ENCODE results near the gene CLEC3B. TPM values are rescaled to one million over a fixed set of nuclear protein-coding genes. Genes with fewer than 3 reads are reported as not detected.
A peak's percentile ranks its signal among the peaks of the same experiment; 100 is the strongest.

The CLEC3B gene
- total RNA-seq, 2 donors from 2014 or later = 0.25 TPM; not detected in 1

- Mint-ChIP-seq H3K27me3 (ENCODE audit: low read depth) (no peaks in the 10 kb centered on the region), H3K36me3 (ENCODE audit: insufficient read depth in 2 of 2) (peaks cover 0 to 27% of the 10 kb centered on the region in 2 donors), H3K9me3 (no peaks in the 10 kb centered on the region), H3K4me1 (ENCODE audit: low read depth) (peaks cover 89% of the 10 kb centered on the region), H3K4me3 (no peak overlapping the region), H3K27ac (peak overlapping the region; percentile 24)
- DNase-seq (no peak), ATAC-seq (replicated peaks in 1 of 2) (peak in 1 of 2 donors; percentile 25)
These were observed 32.5 kb upstream of the CLEC3B start for GRCh38 chr3:44993471-44994205.

GRCh38 chr3:44995142-44995770, 30.8 kb upstream of the CLEC3B start:
- no peak for ATAC-seq (replicated peaks in 1 of 2)
- no peaks in the 10 kb centered on the region for H3K27me3 Mint-ChIP-seq (ENCODE audit: low read depth)
- H3K4me1 Mint-ChIP-seq (ENCODE audit: low read depth) = peaks cover 74% of the 10 kb centered on the region
- DNase-seq = no peak
- H3K36me3 Mint-ChIP-seq (ENCODE audit: insufficient read depth in 2 of 2) = peaks cover 0 to 26% of the 10 kb centered on the region in 2 donors
- no peak overlapping the region for H3K4me3 Mint-ChIP-seq
- peak overlapping the region; percentile 67 for H3K27ac Mint-ChIP-seq
- no peaks in the 10 kb centered on the region for H3K9me3 Mint-ChIP-seq

GRCh38 chr3:44996556-44996969, 29.5 kb upstream of the CLEC3B start:
- H3K9me3 Mint-ChIP-seq = no peaks in the 10 kb centered on the region
- peak; percentile 86 to 92 for ATAC-seq (replicated peaks in 1 of 2)
- H3K27me3 Mint-ChIP-seq (ENCODE audit: low read depth) = no peaks in the 10 kb centered on the region
- H3K4me3 Mint-ChIP-seq = peak overlapping the region; percentile 18 to 63
- H3K4me1 Mint-ChIP-seq (ENCODE audit: low read depth) = peaks cover 64% of the 10 kb centered on the region
- peaks cover 2 to 23% of the 10 kb centered on the region in 2 donors for H3K36me3 Mint-ChIP-seq (ENCODE audit: insufficient read depth in 2 of 2)
- H3K27ac Mint-ChIP-seq = peak overlapping the region; percentile 86
- DNase-seq = no peak

DNA sequence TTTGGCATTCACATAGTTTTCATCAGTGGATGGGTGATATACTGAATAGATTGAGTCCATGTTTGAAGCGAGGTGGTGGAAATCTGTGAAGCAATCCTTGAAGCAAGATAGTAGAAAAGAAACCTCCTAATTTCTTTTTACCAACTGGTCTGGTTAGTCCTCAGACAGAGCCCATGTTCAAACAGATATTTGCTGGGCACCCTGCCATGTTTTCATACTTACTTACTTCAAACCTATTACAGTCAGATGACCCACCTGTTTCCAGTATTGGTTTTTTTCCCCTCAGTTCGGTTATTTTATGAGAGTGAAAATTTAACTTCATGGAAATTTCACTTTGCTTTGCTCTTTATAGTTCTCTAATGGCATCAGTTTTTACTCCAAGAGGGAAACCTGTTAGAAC, 26.3 kb upstream of the CLEC3B start:
- peaks cover 4 to 28% of the 10 kb centered on the region in 2 donors for H3K36me3 Mint-ChIP-seq (ENCODE audit: insufficient read depth in 2 of 2)
- no peak overlapping the region for H3K27ac Mint-ChIP-seq
- no peaks in the 10 kb centered on the region for H3K9me3 Mint-ChIP-seq
- H3K4me3 Mint-ChIP-seq = no peak overlapping the region
- peaks cover 33% of the 10 kb centered on the region for H3K4me1 Mint-ChIP-seq (ENCODE audit: low read depth)
- DNase-seq (no peak), ATAC-seq (replicated peaks in 1 of 2) (no peak)
- H3K27me3 Mint-ChIP-seq (ENCODE audit: low read depth) = no peaks in the 10 kb centered on the region

- no peak for ATAC-seq (replicated peaks in 1 of 2)
- H3K4me3 Mint-ChIP-seq = no peak overlapping the region
These were observed 25.3 kb upstream of the CLEC3B start for GRCh38 chr3:45000823-45001222.

GRCh38 chr3:45001738-45002137, 24.4 kb upstream of the CLEC3B start:
- DNase-seq = no peak
- ATAC-seq (replicated peaks in 1 of 2) = no peak
- H3K27ac Mint-ChIP-seq = no peak overlapping the region
- peaks cover 23% of the 10 kb centered on the region for H3K4me1 Mint-ChIP-seq (ENCODE audit: low read depth)
- no peak overlapping the region for H3K4me3 Mint-ChIP-seq
- no peaks in the 10 kb centered on the region for H3K9me3 Mint-ChIP-seq
- no peaks in the 10 kb centered on the region for H3K27me3 Mint-ChIP-seq (ENCODE audit: low read depth)
- peaks cover 9 to 37% of the 10 kb centered on the region in 2 donors for H3K36me3 Mint-ChIP-seq (ENCODE audit: insufficient read depth in 2 of 2)

More at GRCh38 chr3:45000823-45001222, 25.3 kb upstream of the CLEC3B start:
- Mint-ChIP-seq H3K9me3 (no peaks in the 10 kb centered on the region), H3K4me1 (ENCODE audit: low read depth) (peaks cover 28% of the 10 kb centered on the region), H3K27ac (no peak overlapping the region), H3K36me3 (ENCODE audit: insufficient read depth in 2 of 2) (peaks cover 9 to 38% of the 10 kb centered on the region in 2 donors), H3K27me3 (ENCODE audit: low read depth) (no peaks in the 10 kb centered on the region)
- no peak for DNase-seq

GRCh38 chr3:45002139-45002660, 23.9 kb upstream of the CLEC3B start:
- no peaks in the 10 kb centered on the region for H3K27me3 Mint-ChIP-seq (ENCODE audit: low read depth)

GRCh38 chr3:45002720-45003119, 23.4 kb upstream of the CLEC3B start:
- Mint-ChIP-seq H3K27ac (no peak overlapping the region), H3K36me3 (ENCODE audit: insufficient read depth in 2 of 2) (peaks cover 9 to 43% of the 10 kb centered on the region in 2 donors), H3K4me3 (no peak overlapping the region), H3K27me3 (ENCODE audit: low read depth) (no peaks in the 10 kb centered on the region), H3K9me3 (no peaks in the 10 kb centered on the region), H3K4me1 (ENCODE audit: low read depth) (peaks cover 18% of the 10 kb centered on the region)
- DNase-seq = no peak
- ATAC-seq (replicated peaks in 1 of 2) = no peak

More at GRCh38 chr3:45002139-45002660, 23.9 kb upstream of the CLEC3B start:
- no peak overlapping the region for H3K4me3 Mint-ChIP-seq
- peaks cover 9 to 42% of the 10 kb centered on the region in 2 donors for H3K36me3 Mint-ChIP-seq (ENCODE audit: insufficient read depth in 2 of 2)
- H3K27ac Mint-ChIP-seq = no peak overlapping the region
- peaks cover 23% of the 10 kb centered on the region for H3K4me1 Mint-ChIP-seq (ENCODE audit: low read depth)
- H3K9me3 Mint-ChIP-seq = no peaks in the 10 kb centered on the region
- ATAC-seq (replicated peaks in 1 of 2) (no peak), DNase-seq (no peak)

GRCh38 chr3:45003406-45003805, 22.7 kb upstream of the CLEC3B start:
- peaks cover 19% of the 10 kb centered on the region for H3K4me1 Mint-ChIP-seq (ENCODE audit: low read depth)
- DNase-seq (no peak), ATAC-seq (replicated peaks in 1 of 2) (no peak)
- peaks cover 12 to 46% of the 10 kb centered on the region in 2 donors for H3K36me3 Mint-ChIP-seq (ENCODE audit: insufficient read depth in 2 of 2)
- H3K9me3 Mint-ChIP-seq = no peaks in the 10 kb centered on the region
- H3K27ac Mint-ChIP-seq = peak overlapping the region; percentile 19
- H3K27me3 Mint-ChIP-seq (ENCODE audit: low read depth) = no peaks in the 10 kb centered on the region
- no peak overlapping the region for H3K4me3 Mint-ChIP-seq

GRCh38 chr3:45003859-45004258, 22.2 kb upstream of the CLEC3B start:
- Mint-ChIP-seq H3K4me1 (ENCODE audit: low read depth) (peaks cover 19% of the 10 kb centered on the region), H3K9me3 (no peaks in the 10 kb centered on the region), H3K36me3 (ENCODE audit: insufficient read depth in 2 of 2) (peaks cover 12 to 45% of the 10 kb centered on the region in 2 donors), H3K27ac (no peak overlapping the region), H3K4me3 (no peak overlapping the region), H3K27me3 (ENCODE audit: low read depth) (no peaks in the 10 kb centered on the region)
- ATAC-seq (replicated peaks in 1 of 2) (no peak), DNase-seq (no peak)

DNA sequence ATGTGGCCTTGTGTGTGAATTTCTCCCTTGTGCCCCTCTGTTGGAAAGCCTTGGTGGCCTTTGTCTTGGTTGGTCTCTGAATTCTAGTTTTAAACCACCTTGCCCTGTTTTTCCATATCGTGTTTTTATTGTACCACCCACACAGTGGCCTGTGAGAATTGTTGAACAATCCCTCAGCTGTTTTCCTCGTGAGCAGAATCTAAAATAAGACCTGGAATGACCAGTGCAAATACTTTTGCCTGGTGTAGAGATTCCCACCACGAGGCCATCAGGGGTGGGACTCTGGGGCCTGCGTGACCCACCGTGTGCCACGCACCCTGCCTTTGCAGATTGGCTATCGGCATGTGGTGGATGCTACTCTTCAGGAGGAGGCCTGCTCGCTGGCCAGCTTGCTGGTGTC, 19.0 kb upstream of the CLEC3B start:
- DNase-seq (no peak), ATAC-seq (replicated peaks in 1 of 2) (no peak)
- H3K36me3 Mint-ChIP-seq (ENCODE audit: insufficient read depth in 2 of 2) = peaks cover 12 to 45% of the 10 kb centered on the region in 2 donors
- H3K9me3 Mint-ChIP-seq = no peaks in the 10 kb centered on the region
- H3K27ac Mint-ChIP-seq = no peak overlapping the region
- no peaks in the 10 kb centered on the region for H3K27me3 Mint-ChIP-seq (ENCODE audit: low read depth)
- peaks cover 19% of the 10 kb centered on the region for H3K4me1 Mint-ChIP-seq (ENCODE audit: low read depth)
- H3K4me3 Mint-ChIP-seq = peak overlapping the region in 1 of 2 donors; percentile 22

DNA sequence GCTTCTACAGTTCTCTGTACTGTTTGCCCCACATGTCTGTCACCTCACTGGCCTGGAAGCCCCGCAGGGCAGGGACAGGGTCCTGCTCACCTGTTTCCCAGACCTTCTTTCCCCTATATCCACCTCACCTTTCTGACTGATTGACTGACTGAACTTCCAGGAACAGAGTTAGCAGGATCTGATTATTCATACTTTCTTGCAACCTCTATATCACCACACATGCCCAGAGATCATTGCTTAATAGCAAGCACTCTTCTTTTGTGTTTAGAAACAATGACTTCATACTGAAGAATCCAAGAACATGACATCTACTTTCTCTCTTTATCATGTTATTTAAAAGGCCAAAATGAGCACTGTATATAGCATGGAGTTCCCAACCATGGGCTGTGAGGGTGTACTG, 18.0 kb upstream of the CLEC3B start:
- Mint-ChIP-seq H3K4me1 (ENCODE audit: low read depth) (peaks cover 19% of the 10 kb centered on the region), H3K27me3 (ENCODE audit: low read depth) (no peaks in the 10 kb centered on the region), H3K36me3 (ENCODE audit: insufficient read depth in 2 of 2) (peaks cover 12 to 47% of the 10 kb centered on the region in 2 donors), H3K9me3 (no peaks in the 10 kb centered on the region), H3K27ac (no peak overlapping the region), H3K4me3 (no peak overlapping the region)
- ATAC-seq (replicated peaks in 1 of 2) (no peak), DNase-seq (no peak)

GRCh38 chr3:45009868-45010267, 16.2 kb upstream of the CLEC3B start:
- Mint-ChIP-seq H3K27ac (no peak overlapping the region), H3K36me3 (ENCODE audit: insufficient read depth in 2 of 2) (peaks cover 9 to 42% of the 10 kb centered on the region in 2 donors)

More at GRCh38 chr3:45009868-45010267, 16.2 kb upstream of the CLEC3B start:
- no peaks in the 10 kb centered on the region for H3K9me3 Mint-ChIP-seq
- H3K4me3 Mint-ChIP-seq = no peak overlapping the region
- no peak for ATAC-seq (replicated peaks in 1 of 2)
- no peak for DNase-seq
- H3K4me1 Mint-ChIP-seq (ENCODE audit: low read depth) = peaks cover 19% of the 10 kb centered on the region
- H3K27me3 Mint-ChIP-seq (ENCODE audit: low read depth) = no peaks in the 10 kb centered on the region

Data from activated T-cell treated with anti-CD3 and anti-CD28 coated beads, Interleukin-2, amount 50 U/mL, for 72 hours (primary cell).